ENCODE data around the gene ADAMTSL5. TPM values are rescaled to one million over a fixed set of nuclear protein-coding genes. Genes with fewer than 3 reads are reported as not detected.
A peak's percentile ranks its signal among the peaks of the same experiment; 100 is the strongest.

Gene ADAMTSL5
- total RNA-seq, 1 experiment from 2014 or later: 20.6 TPM

GRCh38 chr19:1525343-1525742, 12.5 kb upstream of the ADAMTSL5 start:
- DNase-seq (ENCODE audit: low read depth, low spot score) (no peak), ATAC-seq (peak; percentile 20; the same call in 1 of the 2 replicates)
- Histone ChIP-seq H3K27me3 (ENCODE audit: control insufficient read depth, insufficient read depth, low read length) (no peaks in the 10 kb centered on the region; the same call in 1 of the 2 replicates), H3K27ac (ENCODE audit: low read length) (no peak overlapping the region), H3K36me3 (ENCODE audit: control insufficient read depth, insufficient read depth, low read length) (no peaks in the 10 kb centered on the region), H3K9me3 (ENCODE audit: control insufficient read depth, insufficient read depth, low read depth, low read length) (no peaks in the 10 kb centered on the region), H3K4me3 (ENCODE audit: low read depth in 2 of 2, low read length in 2 of 2) (no peak overlapping the region), H3K4me1 (ENCODE audit: control insufficient read depth, insufficient read depth, low read length) (no peaks in the 10 kb centered on the region)
- intact Hi-C loops (cut with micrococcal nuclease; ENCODE audit: unreplicated experiment): no loop called here
- BruUV-seq (replicated peaks): no TSS peak
- ChIA-PET POLR2A (no interaction called here), CTCF (no interaction called here)
- TF ChIP-seq POLR2AphosphoS5 (IDR thresholded peaks at IDR 0.05; ENCODE audit: low read depth, low read length): no peak
- TF ChIP-seq CTCF (IDR thresholded peaks at IDR 0.05): no peak
- TF ChIP-seq SIN3A (IDR thresholded peaks at IDR 0.05; ENCODE audit: borderline replicate concordance, insufficient read depth, low read depth, low read length): no peak
- no peak for TF ChIP-seq TCF7L2 (IDR thresholded peaks at IDR 0.05; ENCODE audit: low read depth, low read length)
- TF ChIP-seq REST (IDR thresholded peaks at IDR 0.05; ENCODE audit: insufficient read depth in 1 of 2, low read depth in 2 of 2, low read length in 1 of 2): no peak
- in situ Hi-C loops (cut with HindIII; ENCODE audit: low pct_unique_long_range_greater_than_20kb, low sequenced_read_pairs): no loop called here

- ChIA-PET POLR2A (no interaction called here), CTCF (no interaction called here)
- Histone ChIP-seq H3K9me3 (ENCODE audit: control insufficient read depth, insufficient read depth, low read depth, low read length) (no peaks in the 10 kb centered on the region), H3K36me3 (ENCODE audit: control insufficient read depth, insufficient read depth, low read length) (no peaks in the 10 kb centered on the region), H3K27me3 (ENCODE audit: control insufficient read depth, insufficient read depth, low read length) (no peaks in the 10 kb centered on the region; the same call in 1 of the 2 replicates), H3K4me3 (ENCODE audit: low read depth in 2 of 2, low read length in 2 of 2) (no peak overlapping the region), H3K4me1 (ENCODE audit: control insufficient read depth, insufficient read depth, low read length) (no peaks in the 10 kb centered on the region), H3K27ac (ENCODE audit: low read length) (no peak overlapping the region)
- ATAC-seq (no peak), DNase-seq (ENCODE audit: low read depth, low spot score) (no peak)
- no TSS peak for BruUV-seq (replicated peaks)
- intact Hi-C loops (cut with micrococcal nuclease; ENCODE audit: unreplicated experiment) (no loop called here), in situ Hi-C loops (cut with HindIII; ENCODE audit: low pct_unique_long_range_greater_than_20kb, low sequenced_read_pairs) (no loop called here)
- TF ChIP-seq POLR2AphosphoS5 (IDR thresholded peaks at IDR 0.05; ENCODE audit: low read depth, low read length): no peak
- no peak for TF ChIP-seq REST (IDR thresholded peaks at IDR 0.05; ENCODE audit: insufficient read depth in 1 of 2, low read depth in 2 of 2, low read length in 1 of 2)
- no peak for TF ChIP-seq CTCF (IDR thresholded peaks at IDR 0.05)
- no peak for TF ChIP-seq SIN3A (IDR thresholded peaks at IDR 0.05; ENCODE audit: borderline replicate concordance, insufficient read depth, low read depth, low read length)
- no peak for TF ChIP-seq TCF7L2 (IDR thresholded peaks at IDR 0.05; ENCODE audit: low read depth, low read length)
These were observed 12.1 kb upstream of the ADAMTSL5 start for GRCh38 chr19:1524972-1525325.

Measured in Panc1 (cell line).